HEK293 (cell line): ENCODE measurements around the gene TRMU.

Experiments used
- CTCF ChIA-PET: fragments of 350-600 bp; formaldehyde crosslinking; extraction: SDS; loops from one replicate; lab custom pipeline; 2021; ENCODE audit warnings: antibody characterized with exemption; lab: Yijun Ruan, JAX
- POLR2A ChIA-PET: fragments of 300-600 bp; formaldehyde crosslinking; extraction: SDS; loops from one replicate; lab custom pipeline; 2020; ENCODE audit warnings: antibody characterized with exemption, inconsistent platforms; lab: Yijun Ruan, JAX
- H3K27ac ChIP-seq: fragments of 200-500 bp; sonication (Bioruptor generic); 2 replicates; pipeline ENCODE4 v1.5.1; 2014; ENCODE audit warnings: low read depth, low read length, control low read depth, inconsistent platforms; ENCODE audit errors: extremely low read depth
- H3K36me3 ChIP-seq, 2 experiments: fragments of 200-500 bp in 1 of 2; sonication (Bioruptor generic) in 1 of 2; 1 replicate in 1 of 2; 2 replicates in 1 of 2; pipeline ENCODE4 v1.5.1; 2014 to 2017; ENCODE audit warnings: inconsistent platforms in 2 of 2, low read length in 2 of 2; ENCODE audit not compliant: control insufficient read depth in 2 of 2, insufficient read depth in 1 of 2
- H3K4me1 ChIP-seq: fragments of 200-500 bp; sonication (Bioruptor generic); 2 replicates; pipeline ENCODE4 v1.5.1; 2014; ENCODE audit warnings: mild to moderate bottlenecking, low read length, inconsistent platforms; ENCODE audit not compliant: control insufficient read depth, insufficient read depth
- H3K4me3 ChIP-seq: 2 replicates; pipeline ENCODE4 v1.5.1; 2011; ENCODE audit warnings: low read depth, mild to moderate bottlenecking, control low read depth, low read length, moderate library complexity
- H3K9me3 ChIP-seq: fragments of 200-500 bp; sonication (Bioruptor generic); 2 replicates; pipeline ENCODE4 v1.5.1; 2014; ENCODE audit warnings: low read depth, low read length, inconsistent platforms; ENCODE audit not compliant: control insufficient read depth, insufficient read depth
- AEBP2 ChIP-seq: fragments of 450-650 bp; formaldehyde crosslinking; IDR thresholded peaks from 2 replicates; pipeline ENCODE4 v1.5.1; 2016; ENCODE audit warnings: missing biosample characterization, missing genetic modification characterization, borderline replicate concordance
- BCL11B ChIP-seq: fragments of 450-650 bp; formaldehyde crosslinking; IDR thresholded peaks from 2 replicates; pipeline ENCODE4 v1.5.1; 2016; ENCODE audit warnings: low read depth, missing biosample characterization, missing genetic modification characterization
- BCL6B ChIP-seq: fragments of 450-650 bp; formaldehyde crosslinking; IDR thresholded peaks from 2 replicates; pipeline ENCODE4 v1.5.1; 2017; ENCODE audit warnings: missing biosample characterization, missing genetic modification characterization
- GFI1B ChIP-seq: fragments of 450-650 bp; formaldehyde crosslinking; IDR thresholded peaks from 2 replicates; pipeline ENCODE4 v1.5.1; 2016; ENCODE audit warnings: missing biosample characterization, missing genetic modification characterization
- GLI2 ChIP-seq: fragments of 450-650 bp; formaldehyde crosslinking; IDR thresholded peaks from 2 replicates; pipeline ENCODE4; 2017; ENCODE audit warnings: missing biosample characterization, missing genetic modification characterization, low read depth, borderline replicate concordance
- HIC1 ChIP-seq: fragments of 450-650 bp; formaldehyde crosslinking; IDR thresholded peaks from 2 replicates; pipeline ENCODE4 v1.5.1; 2016; ENCODE audit warnings: missing biosample characterization, missing genetic modification characterization
- HOXC10 ChIP-seq: sonication (generic); formaldehyde crosslinking; IDR thresholded peaks from 2 replicates; pipeline ENCODE4 v1.8.1; 2023; ENCODE audit warnings: mild to moderate bottlenecking, missing genetic modification reagents
- KLF16 ChIP-seq: fragments of 450-650 bp; formaldehyde crosslinking; IDR thresholded peaks from 2 replicates; pipeline ENCODE4 v1.5.1; 2017; ENCODE audit warnings: missing biosample characterization, missing genetic modification characterization
- REST ChIP-seq: fragments of 450-650 bp; formaldehyde crosslinking; IDR thresholded peaks from 2 replicates; pipeline ENCODE4 v1.5.1; 2016; ENCODE audit warnings: missing biosample characterization, missing genetic modification characterization
- WT1 ChIP-seq: fragments of 450-650 bp; formaldehyde crosslinking; IDR thresholded peaks from 2 replicates; pipeline ENCODE4 v1.5.1; 2016; ENCODE audit warnings: missing biosample characterization, missing genetic modification characterization
- ZBTB20 ChIP-seq: fragments of 450-650 bp; formaldehyde crosslinking; IDR thresholded peaks from 2 replicates; pipeline ENCODE4 v1.5.1; 2016; ENCODE audit warnings: missing biosample characterization, missing genetic modification characterization
- ZBTB21 ChIP-seq: fragments of 450-650 bp; formaldehyde crosslinking; IDR thresholded peaks from 2 replicates; pipeline ENCODE4 v1.5.1; 2017; ENCODE audit warnings: missing biosample characterization, missing genetic modification characterization
- ZFP69B ChIP-seq: fragments of 450-650 bp; formaldehyde crosslinking; IDR thresholded peaks from 2 replicates; pipeline ENCODE4 v1.5.1; 2016; ENCODE audit warnings: missing biosample characterization, missing genetic modification characterization
- ZNF121 ChIP-seq: fragments of 450-650 bp; formaldehyde crosslinking; IDR thresholded peaks from 2 replicates; pipeline ENCODE4 v1.5.1; 2016; ENCODE audit warnings: missing biosample characterization, missing genetic modification characterization
- ZNF148 ChIP-seq: fragments of 450-650 bp; formaldehyde crosslinking; IDR thresholded peaks from 2 replicates; pipeline ENCODE4 v1.5.0; 2017; ENCODE audit warnings: missing biosample characterization, missing genetic modification characterization, borderline replicate concordance
- ZNF169 ChIP-seq: fragments of 450-650 bp; formaldehyde crosslinking; IDR thresholded peaks from 2 replicates; pipeline ENCODE4 v1.5.1; 2016; ENCODE audit warnings: missing biosample characterization, missing genetic modification characterization
- ZNF184 ChIP-seq: fragments of 450-650 bp; IDR thresholded peaks from 2 replicates; pipeline ENCODE4 v1.5.1; 2018; ENCODE audit warnings: missing biosample characterization, mild to moderate bottlenecking, missing genetic modification characterization
- ZNF292 ChIP-seq: fragments of 450-650 bp; formaldehyde crosslinking; IDR thresholded peaks from 2 replicates; pipeline ENCODE4 v1.5.1; 2016; ENCODE audit warnings: low read depth, missing biosample characterization, missing genetic modification characterization, borderline replicate concordance
- ZNF341 ChIP-seq: fragments of 450-650 bp; formaldehyde crosslinking; IDR thresholded peaks from 2 replicates; pipeline ENCODE4; 2016; ENCODE audit warnings: low read depth, missing biosample characterization, missing genetic modification characterization
- ZNF366 ChIP-seq: fragments of 450-650 bp; formaldehyde crosslinking; conservative IDR thresholded peaks from 2 replicates; pipeline ENCODE4 v1.5.1; 2016; ENCODE audit warnings: missing biosample characterization, missing genetic modification characterization
- ZNF426 ChIP-seq: fragments of 450-650 bp; formaldehyde crosslinking; IDR thresholded peaks from 2 replicates; pipeline ENCODE4 v1.5.1; 2017; ENCODE audit warnings: missing biosample characterization, missing genetic modification characterization, mild to moderate bottlenecking, inconsistent platforms, moderate library complexity
- ZNF514 ChIP-seq: fragments of 450-650 bp; formaldehyde crosslinking; IDR thresholded peaks from 2 replicates; pipeline ENCODE4 v1.5.1; 2016; ENCODE audit warnings: missing biosample characterization, missing genetic modification characterization
- ZNF548 ChIP-seq: fragments of 450-650 bp; formaldehyde crosslinking; IDR thresholded peaks from 2 replicates; pipeline ENCODE4 v1.5.1; 2016; ENCODE audit warnings: missing biosample characterization, missing genetic modification characterization
- ZNF580 ChIP-seq: fragments of 450-650 bp; formaldehyde crosslinking; IDR thresholded peaks from 2 replicates; pipeline ENCODE4 v1.5.1; 2016; ENCODE audit warnings: missing biosample characterization, missing genetic modification characterization
- ZNF658 ChIP-seq: fragments of 450-650 bp; formaldehyde crosslinking; IDR thresholded peaks from 2 replicates; pipeline ENCODE4; 2016; ENCODE audit warnings: missing biosample characterization, missing genetic modification characterization
- ZSCAN5A ChIP-seq: fragments of 450-650 bp; formaldehyde crosslinking; IDR thresholded peaks from 2 replicates; pipeline ENCODE4 v1.5.1; 2016; ENCODE audit warnings: missing biosample characterization, missing genetic modification characterization

TRMU gene

GRCh38 chr22:46397514-46397913 is 62.0 kb downstream of the TRMU start (continued):
- TF ChIP-seq REST (tag by site-specific recombination), result no peak
- TF ChIP-seq ZFP69B (tag by site-specific recombination), result no peak
- TF ChIP-seq ZBTB21 (tag by site-specific recombination), result no peak
- TF ChIP-seq ZNF658 (tag by site-specific recombination), result no peak
- no peak for TF ChIP-seq ZNF341
- no peak for TF ChIP-seq BCL11B (tag by site-specific recombination)
- no peak for TF ChIP-seq ZSCAN5A (tag by site-specific recombination)
- TF ChIP-seq ZNF169 (tag by site-specific recombination), result no peak
- no peak for TF ChIP-seq ZBTB20 (tag by site-specific recombination)
- no peak for TF ChIP-seq BCL6B (tag by site-specific recombination)
- no peak for TF ChIP-seq ZNF514 (tag by site-specific recombination)
- TF ChIP-seq AEBP2 (tag by site-specific recombination), result no peak
- no peak for TF ChIP-seq GFI1B (tag by site-specific recombination)

GRCh38 chr22:46397951-46398350 is 62.4 kb downstream of the TRMU start:
- ChIA-PET CTCF (interaction anchor here (1.2 kb wide), 1 partner anchor 30 kb away, joined by 4 read pairs; no protein-coding TSS in a partner anchor), POLR2A (no interaction called here)
- Histone ChIP-seq H3K27ac (no peak overlapping the region), H3K4me1 (no peaks in the 10 kb centered on the region), H3K36me3 (peaks cover 0 to 28% of the 10 kb centered on the region in 2 experiments; a peak in 2 of 3 replicates), H3K9me3 (no peaks in the 10 kb centered on the region), H3K4me3 (no peak overlapping the region)
- TF ChIP-seq ZNF426, result no peak
- TF ChIP-seq ZNF184, result no peak
- TF ChIP-seq HIC1 (tag by site-specific recombination), result no peak
- TF ChIP-seq ZNF366 (tag by site-specific recombination), result no peak
- TF ChIP-seq ZNF292 (tag by site-specific recombination), result no peak
- no peak for TF ChIP-seq ZNF121 (tag by site-specific recombination)
- no peak for TF ChIP-seq GLI2 (tag by site-specific recombination)
- TF ChIP-seq WT1 (tag by site-specific recombination), result no peak
- TF ChIP-seq HOXC10 (CRISPR knock-in tag), result no peak
- no peak for TF ChIP-seq KLF16 (tag by site-specific recombination)
- TF ChIP-seq ZNF548 (tag by site-specific recombination), result no peak
- TF ChIP-seq ZNF148 (tag by site-specific recombination), result no peak
- TF ChIP-seq ZNF580 (tag by site-specific recombination), result no peak
